ENCODE data around the gene VDAC2.

The VDAC2 gene

GRCh38 chr10:75231672-75232581 is 21.3 kb downstream of the VDAC2 start:
- DNase-seq, result no peak

DNA sequence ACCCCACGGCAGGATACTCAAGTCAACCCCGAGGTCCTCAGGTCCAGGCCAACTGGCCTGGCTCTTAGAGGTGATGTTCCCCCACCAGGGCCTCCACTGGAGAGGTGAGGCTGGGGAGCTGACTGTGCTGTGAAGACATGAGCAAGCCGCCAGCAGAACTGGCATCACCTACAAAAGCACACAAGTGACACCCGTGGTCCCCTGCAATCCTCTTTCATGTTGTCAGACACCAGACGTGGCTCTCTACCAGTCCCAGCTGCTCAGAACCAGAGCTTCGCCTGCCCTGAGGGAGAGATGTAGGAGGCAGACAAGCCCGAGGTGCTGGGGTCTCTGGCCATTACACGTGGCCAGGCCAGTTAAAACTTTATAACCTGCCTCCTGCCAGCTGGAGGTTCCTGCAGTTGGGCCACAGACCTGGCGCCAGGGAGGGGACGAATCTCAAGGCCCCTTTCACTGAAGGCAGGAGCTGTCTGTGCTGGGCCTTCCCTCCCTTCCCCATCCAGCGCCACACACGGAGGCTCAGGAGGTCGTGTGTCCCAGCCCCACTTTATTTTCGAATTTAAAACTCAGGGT is 22.9 kb downstream of the VDAC2 start:
- peak in 1 of 14 donors; percentile 41 for DNase-seq

DNA sequence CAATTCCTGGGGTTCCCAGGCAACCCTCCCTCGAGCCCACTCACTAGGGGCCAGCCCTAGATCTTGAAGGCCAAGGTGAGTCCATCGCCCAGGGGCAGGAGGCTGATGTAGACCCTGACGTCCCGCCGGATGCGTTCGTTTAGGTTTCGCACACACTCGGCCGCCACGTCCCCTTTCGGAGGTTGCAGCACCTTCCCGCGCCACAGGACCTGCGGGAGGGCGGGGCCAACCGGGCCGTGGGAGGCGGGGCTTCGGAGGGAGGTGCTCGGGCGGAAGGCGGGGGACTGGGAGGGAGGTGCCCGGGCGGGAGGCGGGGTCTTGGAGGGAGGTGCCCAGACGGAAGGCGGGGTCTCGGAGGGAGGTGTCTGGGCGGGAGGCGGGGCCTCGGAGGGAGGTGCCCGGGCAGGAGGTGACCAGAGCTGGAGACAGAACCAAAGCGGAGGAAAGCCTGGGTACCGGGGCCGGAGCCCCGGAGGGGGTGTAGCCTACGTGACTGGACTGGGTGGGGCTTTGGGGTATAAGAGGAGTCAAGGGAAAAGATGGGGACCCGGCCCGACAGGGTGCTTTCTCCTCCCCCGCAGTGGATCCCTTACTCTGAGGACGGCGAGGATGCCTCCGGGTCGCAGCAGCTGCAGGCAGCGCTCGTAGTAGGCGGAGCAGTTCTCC is 23.6 kb downstream of the VDAC2 start:
- peak in 12 of 14 donors; percentile 5 to 82 (median 34) for DNase-seq

GRCh38 chr10:75234683-75235374 is 24.2 kb downstream of the VDAC2 start:
- DNase-seq, result peak in 1 of 14 donors; percentile 49

DNA sequence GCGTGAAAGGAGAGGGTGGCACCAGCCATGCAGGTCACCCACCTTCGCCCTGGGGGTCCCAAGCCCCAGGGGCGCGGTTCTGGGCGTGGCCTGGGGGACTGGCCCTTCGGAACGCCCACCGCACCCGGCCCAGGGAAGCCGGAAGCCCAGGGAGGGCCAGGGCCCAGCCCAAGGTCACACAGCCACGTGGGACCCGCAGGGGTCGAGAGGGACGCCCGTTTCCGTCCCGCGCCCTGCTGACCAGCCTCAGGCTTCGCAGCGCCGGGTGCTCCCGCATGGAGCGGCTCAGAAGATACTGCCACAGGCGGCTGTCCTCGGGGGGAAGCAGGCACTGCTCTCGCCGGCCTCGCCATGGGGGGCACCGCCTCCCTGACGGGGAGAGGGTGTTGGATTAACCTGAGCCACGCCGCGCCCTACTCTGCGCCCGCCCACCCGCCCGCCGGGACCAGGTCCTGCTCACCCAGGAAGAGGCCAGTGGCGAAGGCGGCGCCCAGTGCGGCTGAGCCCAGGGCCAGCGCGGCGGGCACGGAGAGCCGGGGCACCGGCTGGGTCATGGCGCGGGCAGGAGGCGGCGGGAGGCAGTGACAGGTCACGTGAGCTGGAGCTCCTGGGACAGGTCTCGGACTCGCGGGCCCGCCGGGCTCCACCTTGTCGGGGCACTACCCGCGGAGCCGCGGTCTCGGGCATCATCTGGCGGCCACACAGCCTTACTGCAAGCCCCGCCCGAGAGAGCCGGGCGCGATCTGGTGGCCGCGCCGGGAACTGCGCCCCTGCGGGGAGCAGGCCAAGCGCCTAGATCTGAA is 25.0 kb downstream of the VDAC2 start, which contains the start of gene COMTD1:
Gene COMTD1, minus strand, starts transcription at position 583 of the 803 bp plus-strand sequence. Its CDS starts 29 bp downstream, at position 554.
- DNase-seq, result peak; percentile 40 to 92 (median 81)

DNA sequence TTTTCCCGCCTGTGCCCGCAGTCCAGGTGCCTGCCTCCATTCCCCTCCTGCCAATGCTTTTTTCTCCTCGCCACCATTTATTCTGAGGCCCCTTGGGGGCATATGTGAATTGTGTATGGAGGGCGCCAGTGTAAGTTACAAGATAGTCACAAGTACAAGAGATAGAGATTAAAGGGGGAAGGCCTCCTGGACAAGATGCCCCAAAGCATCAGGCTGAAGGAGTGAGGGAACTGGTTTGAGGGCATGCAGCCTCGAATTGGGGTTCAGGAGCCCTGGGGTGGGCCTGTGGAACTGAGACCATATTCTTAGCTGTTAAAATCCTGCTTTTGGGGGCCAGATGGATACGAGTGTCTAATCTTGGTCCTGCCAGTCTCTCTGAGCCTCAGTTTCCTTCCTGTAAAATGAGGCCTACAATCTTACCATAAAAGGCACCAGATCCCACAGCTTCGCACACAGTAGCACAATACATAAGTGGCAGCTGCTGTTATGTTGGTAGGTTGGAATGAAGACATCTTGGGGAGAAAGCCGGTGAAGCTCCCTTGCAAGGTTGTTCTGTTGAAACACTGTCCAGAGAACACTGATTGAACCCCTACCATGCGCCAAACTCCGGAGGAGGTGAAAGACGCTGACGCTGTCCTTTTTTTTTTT is 25.7 kb downstream of the VDAC2 start:
- no peak for DNase-seq

GRCh38 chr10:75238182-75239095 is 27.8 kb downstream of the VDAC2 start:
- no peak for DNase-seq

DNA sequence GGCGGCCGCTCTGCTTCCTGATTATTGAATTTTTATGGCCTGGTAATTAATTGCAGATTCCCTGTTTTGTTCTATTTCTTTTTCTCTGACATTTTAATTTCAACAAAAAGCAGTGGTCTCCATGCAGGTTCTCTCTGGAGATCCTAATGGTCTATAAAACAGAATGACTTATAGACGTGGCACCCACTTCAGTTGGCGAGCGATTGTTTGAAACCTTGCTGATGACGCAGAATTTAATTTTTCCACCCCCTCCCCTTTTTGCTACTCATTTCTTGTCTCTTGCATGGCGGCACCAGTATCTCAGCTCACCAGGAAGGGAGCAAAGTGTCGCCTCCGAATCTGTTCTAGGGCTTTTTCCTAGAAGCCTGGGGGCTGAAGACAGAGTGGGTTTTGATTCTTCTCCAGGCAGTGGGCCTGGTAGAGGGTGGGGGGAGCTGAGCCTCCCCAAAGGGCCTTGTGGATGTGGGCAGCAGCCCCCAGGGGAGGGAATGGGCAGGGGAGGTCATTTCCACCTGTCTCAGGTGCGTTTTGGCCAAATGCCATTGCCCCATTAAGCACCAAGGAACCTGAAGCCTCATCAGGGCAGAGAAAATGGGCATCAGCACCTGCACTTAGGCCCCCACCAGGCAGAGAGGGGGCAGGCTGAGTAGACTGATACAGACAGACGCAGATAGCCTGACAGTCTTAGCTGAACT is 28.6 kb downstream of the VDAC2 start:
- no peak for DNase-seq

DNA sequence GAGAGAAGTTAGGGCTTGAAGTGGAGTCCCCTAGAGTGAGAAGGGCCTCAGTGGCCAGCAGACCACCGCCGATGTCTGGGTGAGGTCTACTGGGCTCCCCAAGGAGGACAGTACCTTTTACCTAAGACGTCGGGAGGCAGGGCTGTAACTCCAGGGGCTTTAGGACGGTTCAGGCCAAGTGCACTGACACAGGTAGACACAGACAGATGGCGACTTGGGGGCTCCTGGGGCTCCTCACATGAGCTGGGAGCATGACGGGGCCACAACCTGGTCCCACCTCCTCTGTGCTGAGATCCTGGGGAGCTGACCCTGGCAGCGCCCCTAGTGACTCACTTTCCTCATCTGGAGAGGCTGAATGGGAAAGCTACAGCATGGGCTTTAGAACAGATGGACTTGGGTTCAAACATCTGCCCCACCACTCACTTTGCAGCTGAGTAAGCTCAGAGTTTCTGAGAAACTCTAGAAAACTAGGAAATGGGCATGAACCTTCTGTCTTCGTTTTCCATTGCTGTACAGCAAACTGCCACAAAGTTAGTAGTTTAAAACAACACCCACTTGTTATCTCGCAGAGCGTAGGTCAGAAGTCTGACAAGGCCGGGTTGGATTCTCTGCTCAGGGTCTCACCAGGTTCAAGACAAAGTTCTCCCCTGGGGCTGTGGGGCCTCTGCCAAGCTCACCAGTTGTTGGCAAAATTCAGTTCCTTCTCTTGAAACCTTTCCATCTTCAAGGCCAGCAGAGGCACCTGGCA is 29.9 kb downstream of the VDAC2 start:
- no peak for DNase-seq

DNA sequence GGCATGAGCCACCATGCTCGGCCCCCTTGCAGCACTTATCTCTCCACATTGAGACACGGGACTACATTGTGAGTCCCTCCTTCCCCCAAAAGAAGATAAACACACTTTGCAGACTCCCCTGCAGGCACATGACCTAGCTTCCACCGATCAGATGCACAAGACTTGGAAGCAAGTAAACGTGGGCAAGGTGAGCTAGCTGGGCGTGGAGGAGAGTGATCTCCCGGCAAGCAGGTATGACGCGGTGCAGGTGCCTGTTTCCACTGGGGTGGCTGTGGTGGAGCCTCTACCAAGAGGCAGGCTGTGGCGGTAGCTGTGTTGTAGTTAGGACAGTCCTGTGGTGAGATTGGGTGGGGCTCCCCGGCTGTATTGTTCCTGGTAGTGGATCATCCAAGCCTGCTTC is 32.8 kb downstream of the VDAC2 start:
- no peak for DNase-seq

DNA sequence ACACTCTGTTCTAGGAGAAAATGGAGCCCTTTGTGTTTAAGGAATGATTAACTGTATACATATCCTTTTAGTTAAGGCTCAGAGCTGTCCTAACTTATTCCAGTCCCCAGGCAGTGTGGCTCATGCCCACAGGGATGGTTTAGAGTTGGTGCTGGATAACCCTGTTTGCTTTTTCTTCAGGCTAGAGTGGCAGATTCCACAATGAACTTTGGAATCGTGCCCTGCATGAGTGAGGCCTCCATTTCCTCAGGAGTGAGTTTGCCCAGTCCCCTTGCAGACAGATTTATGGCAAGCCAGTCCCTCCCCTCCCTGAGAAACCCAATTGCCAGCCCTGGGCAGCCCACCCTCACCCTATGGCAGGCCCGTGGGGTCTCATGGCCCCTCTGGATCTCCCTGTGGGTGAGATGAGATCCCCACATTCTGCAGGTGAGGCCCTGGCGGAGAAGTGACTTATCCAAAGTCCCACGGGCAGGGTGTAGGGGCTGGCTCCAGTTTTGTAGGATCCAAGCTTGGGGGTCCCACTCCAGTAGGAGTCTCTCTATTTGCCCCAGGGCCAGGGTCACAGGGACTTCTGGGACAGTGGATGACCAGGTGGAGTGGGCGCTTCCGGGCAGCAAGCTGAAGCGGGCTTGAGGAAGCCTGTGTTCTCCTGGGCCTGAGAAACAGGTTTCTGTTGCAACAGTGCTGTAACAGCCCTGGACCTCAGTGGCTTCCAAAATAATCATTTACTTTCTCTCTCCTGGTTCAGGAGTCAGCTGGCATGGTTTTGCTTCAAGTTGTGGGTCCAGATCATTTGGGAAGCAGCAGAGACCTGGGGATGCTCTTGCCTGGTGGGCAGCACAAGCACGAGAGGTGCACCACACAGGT is 34.1 kb downstream of the VDAC2 start:
- DNase-seq, result no peak

DNA sequence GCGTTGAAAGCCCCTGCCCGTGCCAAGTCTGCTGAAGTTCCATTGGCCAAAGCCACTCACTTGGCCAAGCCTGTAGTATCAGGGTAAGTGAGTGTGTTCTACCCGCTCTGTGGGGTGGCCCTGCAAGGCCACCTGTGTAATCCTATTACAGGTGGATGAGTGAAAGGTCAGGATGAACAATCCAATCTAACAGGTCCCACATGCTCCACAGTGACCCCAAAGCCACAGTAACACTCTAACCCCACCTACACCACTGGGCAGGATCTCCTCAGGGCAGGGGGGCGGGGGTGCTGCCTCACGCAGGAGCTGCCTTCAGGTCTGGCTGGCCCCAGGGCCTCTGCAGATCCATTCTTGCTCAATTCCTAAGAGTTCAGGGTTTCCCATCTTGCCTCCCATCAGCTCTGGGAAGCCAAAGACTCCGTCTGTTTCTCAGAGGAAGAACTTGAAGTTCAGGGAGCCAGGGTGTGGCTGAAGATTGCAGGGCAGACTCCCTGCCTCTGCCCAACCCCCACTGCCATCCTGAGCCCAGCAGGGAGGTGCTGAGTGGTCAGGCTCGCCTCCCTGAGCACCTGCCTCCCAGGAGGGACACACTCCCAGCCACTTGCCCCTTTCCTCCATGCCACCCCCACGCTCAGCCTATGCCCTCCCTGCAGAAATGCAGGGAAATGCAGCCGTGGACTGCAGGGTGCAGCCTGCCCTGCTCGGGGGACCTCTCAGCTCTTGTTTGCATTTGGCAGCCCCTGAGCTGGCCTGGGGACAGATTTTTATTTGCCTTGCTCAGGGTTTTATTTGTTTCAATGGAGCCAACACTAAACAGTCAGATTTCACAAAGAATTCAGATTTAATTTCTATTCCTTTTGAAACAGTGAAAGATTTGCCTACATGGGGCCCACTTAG is 35.0 kb downstream of the VDAC2 start:
- DNase-seq, result no peak

DNA sequence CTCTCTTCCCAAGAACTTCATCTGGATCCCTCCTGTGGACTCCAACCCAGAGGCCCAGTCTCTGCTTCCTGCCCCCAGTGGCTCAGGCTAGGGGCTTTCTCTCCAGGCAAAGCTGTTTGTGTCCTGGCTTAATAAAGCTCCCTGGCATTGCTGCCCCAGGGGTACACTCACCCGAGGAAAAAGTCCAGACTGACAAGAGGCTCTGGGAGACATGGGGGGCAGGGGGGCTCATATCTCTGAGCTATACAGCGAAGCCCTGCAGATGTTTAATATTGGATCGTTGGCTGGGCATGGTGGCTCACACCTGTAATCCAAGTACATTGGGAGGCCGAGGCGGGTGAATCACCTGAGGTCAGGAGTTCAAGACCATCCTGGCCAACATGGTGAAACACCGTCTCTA is 35.9 kb downstream of the VDAC2 start:
- DNase-seq, result no peak

DNA sequence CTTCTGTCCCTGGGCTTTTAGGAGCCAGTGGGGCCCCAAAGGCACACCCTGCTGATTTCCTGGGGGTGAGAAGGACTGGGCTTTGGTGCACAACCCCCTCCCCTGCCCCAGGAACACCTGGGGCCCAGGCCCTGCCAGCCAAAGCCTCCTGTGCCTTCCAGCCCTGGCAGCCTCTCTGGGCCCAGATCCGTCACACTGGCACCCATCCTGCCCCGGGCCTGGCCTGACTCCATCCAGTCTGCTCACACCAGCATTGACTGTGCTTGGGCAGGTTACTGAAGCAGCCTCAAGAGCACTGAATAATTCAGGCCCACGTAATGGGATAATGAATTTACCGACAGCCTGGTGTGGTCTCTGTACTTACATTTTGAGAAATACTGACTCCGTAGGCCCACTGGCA is 37.2 kb downstream of the VDAC2 start:
- DNase-seq, result peak in 5 of 14 donors; percentile 4 to 33 (median 18)

DNA sequence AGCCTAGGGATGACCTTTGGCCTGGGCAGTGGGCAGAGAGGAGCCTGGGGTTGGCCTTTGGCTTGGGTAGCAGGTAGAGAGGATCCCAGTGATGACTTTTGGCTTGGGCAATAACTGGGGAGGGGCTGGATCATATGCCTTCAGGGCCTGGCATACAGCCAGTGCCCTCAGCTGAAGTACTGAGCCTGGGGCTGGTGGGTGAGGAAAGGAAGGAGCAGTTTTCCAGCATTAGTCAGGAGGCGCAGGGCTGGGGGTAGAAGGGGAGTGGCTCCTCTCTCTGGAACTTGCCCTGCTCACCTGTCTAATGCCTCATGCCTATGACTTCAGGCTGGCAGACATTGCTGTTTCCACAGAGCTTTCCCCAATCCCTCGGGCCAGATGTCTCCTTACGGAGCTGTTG is 40.3 kb downstream of the VDAC2 start:
- DNase-seq, result no peak
